Measurements from ENCODE around the gene DGKE.

Gene DGKE

GRCh38 chr17:56815711-56816110, 18.2 kb upstream of the DGKE start:
- DNase-seq (ENCODE audit: low spot score): no peak

- no peak for DNase-seq (ENCODE audit: low spot score)
Measured at GRCh38 chr17:56817066-56817465, 16.9 kb upstream of the DGKE start.

- DNase-seq (ENCODE audit: low spot score): no peak
Measured at GRCh38 chr17:56819030-56819429, 14.9 kb upstream of the DGKE start.

- DNase-seq (ENCODE audit: low spot score): peak; percentile 90
Measured at GRCh38 chr17:56819431-56820145, 14.4 kb upstream of the DGKE start.

GRCh38 chr17:56820207-56820606, 13.7 kb upstream of the DGKE start:
- DNase-seq (ENCODE audit: low spot score): no peak

GRCh38 chr17:56821847-56822534, 12.0 kb upstream of the DGKE start:
- DNase-seq (ENCODE audit: low spot score): no peak

GRCh38 chr17:56822725-56823124, 11.2 kb upstream of the DGKE start:
- DNase-seq (ENCODE audit: low spot score): no peak

- no peak for DNase-seq (ENCODE audit: low spot score)
Measured at GRCh38 chr17:56823848-56824247, 10.1 kb upstream of the DGKE start.

- no peak for DNase-seq (ENCODE audit: low spot score)
Measured at GRCh38 chr17:56824503-56824902, 9.4 kb upstream of the DGKE start.

GRCh38 chr17:56826611-56827414, 7.1 kb upstream of the DGKE start:
- no peak for DNase-seq (ENCODE audit: low spot score)

- no peak for DNase-seq (ENCODE audit: low spot score)
Measured at GRCh38 chr17:56830726-56831368, 3.1 kb upstream of the DGKE start.

- no peak for DNase-seq (ENCODE audit: low spot score)
Measured at GRCh38 chr17:56831369-56832095, 2.4 kb upstream of the DGKE start.

- DNase-seq (ENCODE audit: low spot score): no peak
Measured at GRCh38 chr17:56832446-56832845, 1.5 kb upstream of the DGKE start.

GRCh38 chr17:56833057-56833808, 718 bp upstream of the DGKE start:
- no peak for DNase-seq (ENCODE audit: low spot score)

- DNase-seq (ENCODE audit: low spot score): peak; percentile 78
Measured at GRCh38 chr17:56834380-56835263, 671 bp downstream of the DGKE start.

- DNase-seq (ENCODE audit: low spot score): no peak
Measured at GRCh38 chr17:56835264-56835585, 1.3 kb downstream of the DGKE start.

GRCh38 chr17:56838687-56839086, 4.7 kb downstream of the DGKE start:
- DNase-seq (ENCODE audit: low spot score): no peak

GRCh38 chr17:56842577-56842976, 8.6 kb downstream of the DGKE start:
- no peak for DNase-seq (ENCODE audit: low spot score)

- no peak for DNase-seq (ENCODE audit: low spot score)
Measured at GRCh38 chr17:56845934-56846333, 12.0 kb downstream of the DGKE start.

- no peak for DNase-seq (ENCODE audit: low spot score)
Measured at GRCh38 chr17:56847106-56847505, 13.2 kb downstream of the DGKE start.

Data from D341Med (cell line).